HEK293 (cell line): ENCODE data around the gene PHLDB2.

Experiments used
- ELK4 ChIP-seq: IDR thresholded peaks from 2 replicates; pipeline ENCODE4 v1.6.1; 2011; ENCODE audit warnings: mild to moderate bottlenecking, low read depth, low read length, borderline replicate concordance
- HIC1 ChIP-seq: fragments of 450-650 bp; formaldehyde crosslinking; IDR thresholded peaks from 2 replicates; pipeline ENCODE4 v1.5.1; 2016; ENCODE audit warnings: missing biosample characterization, missing genetic modification characterization
- PATZ1 ChIP-seq: fragments of 450-650 bp; formaldehyde crosslinking; IDR thresholded peaks from 2 replicates; pipeline ENCODE4 v1.5.1; 2016; ENCODE audit warnings: missing biosample characterization, missing genetic modification characterization
- PBX3 ChIP-seq: sonication (generic); formaldehyde crosslinking; IDR thresholded peaks from 2 replicates; pipeline ENCODE4 v1.8.1; 2022; ENCODE audit warnings: mild to moderate bottlenecking, moderate library complexity, missing genetic modification reagents
- PRDM2 ChIP-seq: fragments of 450-650 bp; formaldehyde crosslinking; IDR thresholded peaks from 2 replicates; pipeline ENCODE4 v1.5.1; 2016; ENCODE audit warnings: missing biosample characterization, missing genetic modification characterization, borderline replicate concordance
- RBAK ChIP-seq: fragments of 450-650 bp; formaldehyde crosslinking; IDR thresholded peaks from 2 replicates; pipeline ENCODE4 v1.5.1; 2016; ENCODE audit warnings: missing biosample characterization, missing genetic modification characterization
- SETDB1 ChIP-seq: IDR thresholded peaks from one replicate; pipeline ENCODE4 v1.6.1; 2017; ENCODE audit warnings: mild to moderate bottlenecking, low read length, moderate library complexity, mixed read lengths; ENCODE audit not compliant: insufficient read length
- ZBTB11 ChIP-seq: fragments of 450-650 bp; formaldehyde crosslinking; conservative IDR thresholded peaks from 2 replicates; pipeline ENCODE4 v1.5.1; 2016; ENCODE audit warnings: low read depth, missing biosample characterization, missing genetic modification characterization
- ZFP3 ChIP-seq: fragments of 450-650 bp; formaldehyde crosslinking; IDR thresholded peaks from 2 replicates; pipeline ENCODE4 v1.5.1; 2016; ENCODE audit warnings: low read depth, missing biosample characterization, missing genetic modification characterization
- ZFP69B ChIP-seq: fragments of 450-650 bp; formaldehyde crosslinking; IDR thresholded peaks from 2 replicates; pipeline ENCODE4 v1.5.1; 2016; ENCODE audit warnings: missing biosample characterization, missing genetic modification characterization
- ZNF223 ChIP-seq: fragments of 450-650 bp; formaldehyde crosslinking; IDR thresholded peaks from 2 replicates; pipeline ENCODE4 v1.5.1; 2016; ENCODE audit warnings: missing biosample characterization, missing genetic modification characterization
- ZNF423 ChIP-seq: fragments of 450-650 bp; formaldehyde crosslinking; IDR thresholded peaks from 2 replicates; pipeline ENCODE4 v1.5.1; 2016; ENCODE audit warnings: missing biosample characterization, missing genetic modification characterization
- ZNF48 ChIP-seq: fragments of 450-650 bp; formaldehyde crosslinking; IDR thresholded peaks from 2 replicates; pipeline ENCODE4 v1.5.1; 2016; ENCODE audit warnings: missing biosample characterization, missing genetic modification characterization
- ZNF488 ChIP-seq: fragments of 450-650 bp; formaldehyde crosslinking; IDR thresholded peaks from 2 replicates; pipeline ENCODE4 v1.5.1; 2016; ENCODE audit warnings: missing biosample characterization, missing genetic modification characterization
- ZNF585B ChIP-seq: fragments of 450-650 bp; formaldehyde crosslinking; IDR thresholded peaks from 2 replicates; pipeline ENCODE4 v1.5.1; 2016; ENCODE audit warnings: missing biosample characterization, missing genetic modification characterization
- ZNF596 ChIP-seq: fragments of 450-650 bp; IDR thresholded peaks from 2 replicates; pipeline ENCODE4 v1.5.0; 2018; ENCODE audit warnings: missing biosample characterization, mild to moderate bottlenecking, missing genetic modification characterization, moderate library complexity
- ZNF645 ChIP-seq: fragments of 450-650 bp; formaldehyde crosslinking; IDR thresholded peaks from 2 replicates; pipeline ENCODE4; 2016; ENCODE audit warnings: missing biosample characterization, missing genetic modification characterization
- ZNF660 ChIP-seq: fragments of 450-650 bp; IDR thresholded peaks from 2 replicates; pipeline ENCODE4 v1.5.1; 2018; ENCODE audit warnings: missing biosample characterization, mild to moderate bottlenecking, missing genetic modification characterization
- ZNF791 ChIP-seq: fragments of 450-650 bp; formaldehyde crosslinking; IDR thresholded peaks from 2 replicates; pipeline ENCODE4 v1.5.1; 2016; ENCODE audit warnings: missing biosample characterization, missing genetic modification characterization
- ZXDB ChIP-seq: fragments of 450-650 bp; formaldehyde crosslinking; IDR thresholded peaks from 2 replicates; pipeline ENCODE4 v1.5.1; 2016; ENCODE audit warnings: missing biosample characterization, missing genetic modification characterization

PHLDB2 gene

GRCh38 chr3:111859061-111859973, at the start of gene PHLDB2 (continued):
- TF ChIP-seq ZNF488 (tag by site-specific recombination) (no peak), PRDM2 (no peak), ZNF48 (tag by site-specific recombination) (no peak), ZNF585B (no peak), SETDB1 (no peak), ZFP3 (no peak), ZXDB (tag by site-specific recombination) (no peak), ZNF660 (tag by site-specific recombination) (no peak), ZNF596 (tag by site-specific recombination) (no peak), ELK4 (no peak), HIC1 (tag by site-specific recombination) (peak; percentile 52; the same call in 1 of the 2 replicates), ZNF223 (tag by site-specific recombination) (no peak), ZBTB11 (tag by site-specific recombination) (no peak), ZNF791 (no peak), ZFP69B (no peak; the same call in 1 of the 2 replicates), RBAK (tag by site-specific recombination) (no peak), PATZ1 (tag by site-specific recombination) (peak; percentile 81), ZNF645 (no peak), ZNF423 (no peak), PBX3 (CRISPR knock-in tag) (no peak)
